Measurements from ENCODE around the gene RREB1.
A peak's percentile ranks its signal among the peaks of the same experiment; 100 is the strongest.

Gene RREB1

GRCh38 chr6:7173843-7174503, 66.2 kb downstream of the RREB1 start (continued):
- TF ChIP-seq, protein P1, sequence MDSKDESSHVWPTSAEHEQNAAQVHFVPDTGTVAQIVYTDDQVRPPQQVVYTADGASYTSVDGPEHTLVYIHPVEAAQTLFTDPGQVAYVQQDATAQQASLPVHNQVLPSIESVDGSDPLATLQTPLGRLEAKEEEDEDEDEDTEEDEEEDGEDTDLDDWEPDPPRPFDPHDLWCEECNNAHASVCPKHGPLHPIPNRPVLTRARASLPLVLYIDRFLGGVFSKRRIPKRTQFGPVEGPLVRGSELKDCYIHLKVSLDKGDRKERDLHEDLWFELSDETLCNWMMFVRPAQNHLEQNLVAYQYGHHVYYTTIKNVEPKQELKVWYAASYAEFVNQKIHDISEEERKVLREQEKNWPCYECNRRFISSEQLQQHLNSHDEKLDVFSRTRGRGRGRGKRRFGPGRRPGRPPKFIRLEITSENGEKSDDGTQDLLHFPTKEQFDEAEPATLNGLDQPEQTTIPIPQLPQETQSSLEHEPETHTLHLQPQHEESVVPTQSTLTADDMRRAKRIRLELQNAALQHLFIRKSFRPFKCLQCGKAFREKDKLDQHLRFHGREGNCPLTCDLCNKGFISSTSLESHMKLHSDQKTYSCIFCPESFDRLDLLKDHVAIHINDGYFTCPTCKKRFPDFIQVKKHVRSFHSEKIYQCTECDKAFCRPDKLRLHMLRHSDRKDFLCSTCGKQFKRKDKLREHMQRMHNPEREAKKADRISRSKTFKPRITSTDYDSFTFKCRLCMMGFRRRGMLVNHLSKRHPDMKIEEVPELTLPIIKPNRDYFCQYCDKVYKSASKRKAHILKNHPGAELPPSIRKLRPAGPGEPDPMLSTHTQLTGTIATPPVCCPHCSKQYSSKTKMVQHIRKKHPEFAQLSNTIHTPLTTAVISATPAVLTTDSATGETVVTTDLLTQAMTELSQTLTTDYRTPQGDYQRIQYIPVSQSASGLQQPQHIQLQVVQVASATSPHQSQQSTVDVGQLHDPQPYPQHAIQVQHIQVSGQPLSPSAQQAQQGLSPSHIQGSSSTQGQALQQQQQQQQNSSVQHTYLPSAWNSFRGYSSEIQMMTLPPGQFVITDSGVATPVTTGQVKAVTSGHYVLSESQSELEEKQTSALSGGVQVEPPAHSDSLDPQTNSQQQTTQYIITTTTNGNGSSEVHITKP (tag by site-specific recombination; IDR thresholded peaks at IDR 0.05), result no peak
- no peak for TF ChIP-seq ZNF214 (tag by site-specific recombination; IDR thresholded peaks at IDR 0.05; ENCODE audit: borderline replicate concordance)

GRCh38 chr6:7175462-7175861, 67.7 kb downstream of the RREB1 start:
- no peaks in the 10 kb centered on the region for H3K9me3 ChIP-seq (ENCODE audit: control insufficient read depth, insufficient read depth, low read depth, low read length)
- POLR2A ChIA-PET, result interaction anchor here (2.0 kb wide), 1 partner anchor 34 kb away, joined by 5 read pairs; no protein-coding TSS in a partner anchor
- peaks cover 4% of the 10 kb centered on the region for H3K4me1 ChIP-seq (ENCODE audit: control insufficient read depth, insufficient read depth, low read length)
- TF ChIP-seq SP2 (tag by site-specific recombination; IDR thresholded peaks at IDR 0.05), result no peak
- TF ChIP-seq MEIS1 (CRISPR knock-in tag; IDR thresholded peaks at IDR 0.05; ENCODE audit: borderline replicate concordance), result no peak
- CTCF ChIA-PET, result no interaction called here
- H3K4me3 ChIP-seq (ENCODE audit: low read depth, low read length), result no peak overlapping the region
- H3K36me3 ChIP-seq (ENCODE audit: control insufficient read depth in 2 of 2, insufficient read depth in 1 of 2, low read length in 2 of 2), result peaks cover 0 to 22% of the 10 kb centered on the region in 2 experiments; a peak in 2 of 3 replicates
- no peak overlapping the region for H3K27ac ChIP-seq (ENCODE audit: extremely low read depth, low read depth, low read length)

DNA sequence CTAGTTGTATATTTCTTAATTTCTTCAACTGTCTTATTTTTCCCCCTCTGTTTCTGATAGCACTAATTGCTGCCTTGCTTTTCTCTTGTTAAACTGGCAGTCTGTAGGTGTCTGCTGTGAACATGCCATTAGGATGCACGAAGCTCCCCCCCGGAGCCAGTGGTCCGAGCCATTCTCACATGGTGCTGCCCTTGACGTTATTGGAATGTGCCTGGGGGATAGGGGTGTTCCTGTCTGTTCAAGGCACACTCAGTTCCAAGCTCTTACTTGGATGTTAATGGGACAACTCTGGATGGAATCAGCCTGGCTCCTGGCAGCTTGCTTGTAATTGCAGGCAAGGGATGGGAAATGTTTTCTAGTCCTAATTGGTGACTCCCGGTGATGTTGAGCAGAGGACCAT, 68.4 kb downstream of the RREB1 start:
- CTCF ChIA-PET, result no interaction called here
- Histone ChIP-seq H3K4me1 (ENCODE audit: control insufficient read depth, insufficient read depth, low read length) (peaks cover 4% of the 10 kb centered on the region), H3K36me3 (ENCODE audit: control insufficient read depth in 2 of 2, insufficient read depth in 1 of 2, low read length in 2 of 2) (peaks cover 0 to 29% of the 10 kb centered on the region in 2 experiments; a peak in 2 of 3 replicates), H3K27ac (ENCODE audit: extremely low read depth, low read depth, low read length) (no peak overlapping the region), H3K9me3 (ENCODE audit: control insufficient read depth, insufficient read depth, low read depth, low read length) (no peaks in the 10 kb centered on the region), H3K4me3 (ENCODE audit: low read depth, low read length) (no peak overlapping the region)
- TF ChIP-seq, protein P1 (tag by site-specific recombination; IDR thresholded peaks at IDR 0.05), result peak; percentile 87
- no peak for TF ChIP-seq ZFP3 (tag by site-specific recombination; IDR thresholded peaks at IDR 0.05; ENCODE audit: low read depth)
- POLR2A ChIA-PET, result interaction anchor here (2.0 kb wide), 1 partner anchor 35 kb away, joined by 5 read pairs; no protein-coding TSS in a partner anchor

DNA sequence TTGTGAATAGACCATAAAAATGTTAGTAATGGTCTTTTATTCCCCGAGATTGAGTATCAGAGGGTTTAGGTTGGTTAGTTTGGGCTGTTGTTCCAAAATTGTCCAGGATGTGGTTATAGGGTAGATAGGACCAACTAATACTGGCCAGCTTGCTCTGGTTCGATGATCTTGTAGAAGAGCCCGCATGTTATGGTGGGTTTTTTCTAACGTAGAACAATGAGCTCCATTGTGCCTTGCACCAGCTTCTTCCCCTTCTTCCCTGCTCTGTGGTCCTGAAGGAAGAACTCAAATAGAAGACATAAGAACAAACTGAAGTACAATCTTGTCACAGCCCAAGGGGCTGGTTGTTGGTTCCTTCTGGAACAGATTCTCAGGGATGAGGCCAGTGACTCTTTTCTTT, 70.5 kb downstream of the RREB1 start:
- Histone ChIP-seq H3K27ac (ENCODE audit: extremely low read depth, low read depth, low read length) (no peak overlapping the region), H3K9me3 (ENCODE audit: control insufficient read depth, insufficient read depth, low read depth, low read length) (no peaks in the 10 kb centered on the region), H3K4me3 (ENCODE audit: low read depth, low read length) (no peak overlapping the region), H3K4me1 (ENCODE audit: control insufficient read depth, insufficient read depth, low read length) (peaks cover 4% of the 10 kb centered on the region), H3K36me3 (ENCODE audit: control insufficient read depth in 2 of 2, insufficient read depth in 1 of 2, low read length in 2 of 2) (peaks cover 0 to 50% of the 10 kb centered on the region in 2 experiments)
- POLR2A ChIA-PET, result no interaction called here
- CTCF ChIA-PET, result no interaction called here
- no peak for TF ChIP-seq SCRT1 (tag by site-specific recombination; IDR thresholded peaks at IDR 0.05; ENCODE audit: borderline replicate concordance)
- TF ChIP-seq ZNF175 (tag by site-specific recombination; IDR thresholded peaks at IDR 0.05), result no peak
- TF ChIP-seq ZSCAN16 (tag by site-specific recombination; IDR thresholded peaks at IDR 0.05), result no peak
- no peak for TF ChIP-seq ZNF18 (tag by site-specific recombination; IDR thresholded peaks at IDR 0.05)
- no peak for TF ChIP-seq GFI1B (tag by site-specific recombination; IDR thresholded peaks at IDR 0.05)
- no peak for TF ChIP-seq OSR2 (tag by site-specific recombination; IDR thresholded peaks at IDR 0.05)
- no peak for TF ChIP-seq ZXDB (tag by site-specific recombination; IDR thresholded peaks at IDR 0.05)
- TF ChIP-seq ZNF19 (tag by site-specific recombination; IDR thresholded peaks at IDR 0.05; ENCODE audit: low read depth), result no peak
- no peak for TF ChIP-seq RBAK (tag by site-specific recombination; IDR thresholded peaks at IDR 0.05)
- no peak for TF ChIP-seq ZNF510 (tag by site-specific recombination; IDR thresholded peaks at IDR 0.05; ENCODE audit: insufficient replicate concordance)
- TF ChIP-seq, protein P2, sequence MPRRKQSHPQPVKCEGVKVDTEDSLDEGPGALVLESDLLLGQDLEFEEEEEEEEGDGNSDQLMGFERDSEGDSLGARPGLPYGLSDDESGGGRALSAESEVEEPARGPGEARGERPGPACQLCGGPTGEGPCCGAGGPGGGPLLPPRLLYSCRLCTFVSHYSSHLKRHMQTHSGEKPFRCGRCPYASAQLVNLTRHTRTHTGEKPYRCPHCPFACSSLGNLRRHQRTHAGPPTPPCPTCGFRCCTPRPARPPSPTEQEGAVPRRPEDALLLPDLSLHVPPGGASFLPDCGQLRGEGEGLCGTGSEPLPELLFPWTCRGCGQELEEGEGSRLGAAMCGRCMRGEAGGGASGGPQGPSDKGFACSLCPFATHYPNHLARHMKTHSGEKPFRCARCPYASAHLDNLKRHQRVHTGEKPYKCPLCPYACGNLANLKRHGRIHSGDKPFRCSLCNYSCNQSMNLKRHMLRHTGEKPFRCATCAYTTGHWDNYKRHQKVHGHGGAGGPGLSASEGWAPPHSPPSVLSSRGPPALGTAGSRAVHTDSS (tag by site-specific recombination; IDR thresholded peaks at IDR 0.05), result no peak
- TF ChIP-seq ZBTB21 (tag by site-specific recombination; IDR thresholded peaks at IDR 0.05), result no peak
